GM06990 (cell line): ENCODE measurements around the gene AZIN2.
"Not testable (repeated sequence)": the region's sequence is repeated elsewhere in the genome, so short reads cannot be mapped to it uniquely, and the experiment has no call there.

Source experiments
- DNase-seq: peaks from one replicate; pipeline ENCODE4 v3.0.0-alpha.2; 2011; ENCODE audit not compliant: insufficient read length; ENCODE audit errors: extremely low read depth
- H3K27me3 ChIP-seq: replicated peaks from 2 replicates; pipeline ENCODE4 v1.6.0; 2011; ENCODE audit warnings: low read length; ENCODE audit not compliant: control insufficient read depth, insufficient read depth
- H3K36me3 ChIP-seq: 2 replicates; pipeline ENCODE4 v1.5.1; 2011; ENCODE audit warnings: low read length; ENCODE audit not compliant: control insufficient read depth, insufficient read depth
- H3K4me3 ChIP-seq: replicated peaks from 2 replicates; pipeline ENCODE4 v1.5.1; 2011; ENCODE audit warnings: low read depth, mild to moderate bottlenecking, control low read depth, low read length
- CTCF ChIP-seq: IDR thresholded peaks from 2 replicates; pipeline ENCODE4 v1.5.1; 2011; ENCODE audit warnings: low read length, control low read depth, mild to moderate bottlenecking, inconsistent platforms; ENCODE audit not compliant: insufficient read depth, poor library complexity, severe bottlenecking

The AZIN2 gene

GRCh38 chr1:33097762-33098161 is 16.8 kb downstream of the AZIN2 start:
- no peaks in the 10 kb centered on the region; the same call in 1 of the 2 replicates for H3K27me3 ChIP-seq
- no peak for TF ChIP-seq CTCF
- H3K4me3 ChIP-seq: no peak overlapping the region
- H3K36me3 ChIP-seq: no peaks in the 10 kb centered on the region
- DNase-seq: no peak

- no peak for DNase-seq
- Histone ChIP-seq H3K4me3 (no peak overlapping the region), H3K36me3 (no peaks in the 10 kb centered on the region), H3K27me3 (no peaks in the 10 kb centered on the region; the same call in 1 of the 2 replicates)
- no peak for TF ChIP-seq CTCF
Observed at GRCh38 chr1:33098371-33098770, 17.4 kb downstream of the AZIN2 start.

DNA sequence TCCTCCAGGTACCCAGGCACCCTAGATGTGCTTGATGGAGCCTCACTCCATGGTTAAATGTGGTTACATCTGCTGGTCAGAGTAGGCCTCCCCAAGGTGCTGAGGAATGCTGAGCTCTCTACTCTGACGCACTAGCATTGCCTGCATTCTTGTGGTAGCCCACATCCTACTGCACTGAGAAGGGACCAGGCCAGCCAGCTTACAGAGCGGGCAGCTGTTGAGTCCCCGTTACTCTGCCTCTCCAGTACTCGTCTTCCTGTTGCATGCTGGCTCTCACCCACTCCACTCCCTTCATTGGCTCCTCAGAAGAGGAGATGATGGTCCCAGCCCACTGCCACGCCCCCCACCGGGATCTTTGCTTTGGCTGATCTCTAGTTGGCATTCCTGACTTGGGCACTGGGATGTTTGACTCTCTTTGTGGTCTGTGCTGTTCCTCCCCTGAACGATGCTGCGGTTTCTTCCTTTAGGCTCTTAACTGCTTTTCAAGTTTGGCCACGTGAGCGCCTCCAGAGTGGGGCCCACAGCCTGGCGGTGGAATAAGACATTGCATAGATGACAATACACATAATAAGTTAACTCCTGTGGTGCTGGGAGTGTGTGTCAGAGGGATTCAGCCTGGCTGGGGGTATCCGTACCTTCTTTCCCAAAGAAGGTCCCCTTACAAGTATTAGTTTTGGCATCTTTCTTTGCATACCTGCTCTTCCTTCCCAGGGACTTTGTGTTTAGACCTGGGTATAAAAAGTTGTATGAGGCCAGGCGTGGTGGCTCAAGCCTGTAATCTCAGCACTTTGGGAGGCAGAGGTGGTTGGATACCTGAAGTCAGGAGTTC is 18.6 kb downstream of the AZIN2 start:
- peak; percentile 18 for TF ChIP-seq CTCF

DNA sequence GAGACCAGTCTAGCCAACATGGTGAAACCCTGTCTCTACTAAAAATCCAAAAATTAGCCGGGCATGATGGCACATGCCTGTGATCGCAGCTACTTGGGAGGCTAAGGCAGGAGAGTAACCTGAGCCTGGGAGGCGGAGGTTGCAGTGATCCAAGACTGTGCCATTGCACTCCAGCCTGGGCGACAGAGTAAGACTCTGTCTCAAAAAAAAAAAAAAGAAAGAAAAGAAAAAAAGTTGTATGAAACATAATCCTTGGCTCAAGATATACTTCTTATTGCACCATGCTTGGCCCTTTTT is 19.1 kb downstream of the AZIN2 start:
- not testable (repeated sequence) for H3K4me3 ChIP-seq, H3K27me3 ChIP-seq, H3K36me3 ChIP-seq, DNase-seq

More for the DNA sequence above, 18.6 kb downstream of the AZIN2 start:
- no peaks in the 10 kb centered on the region for H3K36me3 ChIP-seq
- H3K27me3 ChIP-seq: no peaks in the 10 kb centered on the region
- peak; percentile 40 for DNase-seq
- no peak overlapping the region for H3K4me3 ChIP-seq

DNA sequence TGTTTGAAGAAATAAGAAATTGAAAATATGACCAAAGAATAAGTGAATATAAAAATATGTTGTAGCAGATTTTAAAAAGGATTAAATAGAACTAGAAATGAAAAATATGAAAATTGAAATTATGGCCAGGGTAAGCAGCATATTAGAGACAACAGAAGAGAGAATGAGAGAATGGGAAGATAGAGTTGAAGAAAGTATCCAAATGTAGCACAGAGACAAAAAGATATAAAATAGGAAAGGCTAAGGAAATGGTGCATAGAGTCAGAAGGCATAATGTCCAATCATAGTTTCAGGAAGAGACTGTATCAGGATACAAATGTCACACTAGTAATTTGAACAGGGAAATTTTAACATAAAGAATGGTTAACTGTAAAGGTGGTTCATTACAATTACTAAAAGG is 29.5 kb downstream of the AZIN2 start:
- Histone ChIP-seq H3K27me3 (no peaks in the 10 kb centered on the region), H3K36me3 (no peaks in the 10 kb centered on the region), H3K4me3 (no peak overlapping the region)
- no peak for DNase-seq
- TF ChIP-seq CTCF: no peak

DNA sequence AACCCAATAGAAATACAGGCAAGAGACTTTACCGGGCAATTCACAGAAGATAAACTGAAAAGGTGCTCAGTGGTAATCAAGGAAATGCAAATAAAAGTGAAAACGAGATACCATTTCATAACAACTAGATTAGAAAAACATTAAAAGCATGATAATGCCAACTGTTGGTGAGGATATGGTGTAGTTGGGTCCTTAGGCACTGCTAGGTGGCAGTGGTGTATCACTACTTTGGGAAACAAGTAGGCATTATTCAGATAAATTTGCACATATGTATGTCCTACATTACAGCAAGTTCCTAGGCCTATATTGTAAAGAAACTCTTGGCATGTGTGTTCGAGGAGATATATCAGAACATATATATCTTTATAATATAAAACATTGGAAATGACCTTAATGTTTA is 31.0 kb downstream of the AZIN2 start:
- no peaks in the 10 kb centered on the region for H3K27me3 ChIP-seq
- peak; percentile 42 for TF ChIP-seq CTCF
- no peak overlapping the region for H3K4me3 ChIP-seq
- H3K36me3 ChIP-seq: no peaks in the 10 kb centered on the region
- DNase-seq: no peak
